Measurements from ENCODE around the gene FARP1. TPM values are rescaled to one million over a fixed set of nuclear protein-coding genes. Genes with fewer than 3 reads are reported as not detected.

FARP1 gene
- total RNA-seq, 1 experiment from 2014 or later = 10.0 TPM

DNA sequence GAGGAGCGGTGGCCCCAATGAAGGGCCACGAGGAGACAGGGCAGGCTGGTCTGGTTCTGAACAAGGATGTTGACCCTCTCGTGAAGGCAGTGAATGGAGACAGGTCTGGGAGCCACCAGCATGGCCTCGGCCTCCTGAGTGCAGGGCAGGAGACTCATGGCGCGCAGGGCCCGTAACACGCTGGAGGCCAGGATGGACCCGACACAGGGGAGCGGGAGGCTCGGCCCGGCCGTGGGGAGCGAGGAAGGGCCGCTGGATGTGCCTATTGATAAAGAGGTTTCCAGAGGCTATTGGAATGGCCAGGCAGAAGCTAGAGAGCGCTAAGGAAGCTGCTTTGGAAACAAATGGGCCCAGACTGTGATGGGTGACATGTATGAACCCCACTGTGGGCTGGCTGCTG lies 301.5 kb downstream of the FARP1 start:
- no peak for DNase-seq (ENCODE audit: low read depth)

DNA sequence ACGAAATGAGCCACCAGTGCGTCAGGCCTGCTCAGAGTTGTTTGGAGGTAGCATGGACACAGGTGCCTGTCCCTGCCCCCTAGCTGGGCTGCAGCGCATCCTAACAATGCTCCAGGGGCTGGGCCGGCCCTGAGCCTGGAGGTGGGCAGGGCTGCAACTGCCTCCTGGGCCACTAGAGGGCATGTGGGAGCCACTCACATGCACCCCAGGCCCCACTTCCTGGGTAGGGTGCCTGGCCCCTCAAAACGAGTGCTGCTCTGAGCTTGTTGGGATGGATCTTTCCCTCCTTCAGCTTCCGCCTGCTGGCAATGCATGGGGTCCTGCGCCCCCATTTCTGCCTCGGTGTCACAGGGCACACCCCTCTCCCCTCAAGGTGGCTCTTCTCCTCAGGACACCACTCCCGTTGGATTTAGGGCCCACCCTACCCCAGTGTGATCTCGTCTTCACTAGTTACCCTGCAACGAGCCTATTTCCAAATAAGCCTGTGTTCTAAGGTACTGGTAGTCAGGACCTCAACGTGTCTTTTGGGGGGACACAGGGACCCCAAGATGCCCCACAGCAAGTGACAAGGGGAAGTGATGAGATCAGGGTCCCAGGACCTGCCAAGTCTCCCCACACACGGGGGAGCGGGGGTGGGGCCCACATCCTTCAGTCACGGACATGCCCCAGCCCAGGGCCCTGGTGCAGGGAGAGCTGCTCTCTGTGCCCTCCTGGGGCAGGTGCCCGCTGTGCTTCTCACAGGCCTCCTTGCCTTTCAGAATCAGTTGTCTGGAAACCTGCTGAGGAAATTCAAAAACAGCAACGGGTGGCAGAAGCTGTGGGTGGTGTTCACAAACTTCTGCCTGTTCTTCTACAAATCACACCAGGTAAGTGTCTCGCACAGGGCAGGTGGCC lies 302.7 kb downstream of the FARP1 start:
- DNase-seq (ENCODE audit: low read depth) = peak; percentile 40

DNA sequence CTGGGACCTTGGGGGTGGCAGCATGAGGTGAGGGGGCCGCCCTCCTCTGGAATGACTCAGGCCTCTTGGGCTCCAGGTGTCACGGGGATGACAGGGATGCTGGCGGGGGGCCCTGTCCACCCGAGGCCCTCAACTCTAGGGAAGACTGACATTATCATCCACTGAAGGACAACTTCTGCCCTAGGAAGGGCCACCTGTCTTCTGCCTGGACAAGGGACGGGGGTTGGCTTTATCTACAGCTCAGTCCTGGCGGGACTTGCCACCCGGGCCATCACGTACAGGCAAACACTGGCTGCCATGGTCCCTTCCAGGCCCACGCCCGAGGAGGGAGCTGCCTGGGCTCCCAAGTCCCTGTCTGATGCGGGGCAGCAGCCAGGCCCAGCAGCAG lies 303.3 kb downstream of the FARP1 start:
- DNase-seq (ENCODE audit: low read depth) = no peak

DNA sequence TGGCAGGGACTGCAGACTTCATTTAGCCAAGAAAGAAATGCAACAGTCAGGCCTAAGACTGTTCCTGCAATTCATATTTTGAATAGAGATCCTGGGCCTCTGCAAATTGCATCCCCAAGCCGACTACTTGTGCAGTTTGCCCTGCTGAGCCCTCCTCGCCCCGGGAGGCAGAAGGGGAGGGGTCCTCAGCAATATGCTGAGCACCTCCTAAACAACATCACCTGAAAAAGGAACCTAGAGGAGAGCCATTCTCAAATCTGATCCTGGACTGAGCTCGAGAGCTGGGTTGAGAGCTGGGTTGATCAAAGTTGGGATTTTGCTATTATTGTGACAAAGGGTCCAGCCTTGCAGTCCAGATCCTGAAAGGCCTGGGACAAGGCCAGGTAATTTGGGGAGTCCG lies 304.2 kb downstream of the FARP1 start:
- no peak for DNase-seq (ENCODE audit: low read depth)

DNA sequence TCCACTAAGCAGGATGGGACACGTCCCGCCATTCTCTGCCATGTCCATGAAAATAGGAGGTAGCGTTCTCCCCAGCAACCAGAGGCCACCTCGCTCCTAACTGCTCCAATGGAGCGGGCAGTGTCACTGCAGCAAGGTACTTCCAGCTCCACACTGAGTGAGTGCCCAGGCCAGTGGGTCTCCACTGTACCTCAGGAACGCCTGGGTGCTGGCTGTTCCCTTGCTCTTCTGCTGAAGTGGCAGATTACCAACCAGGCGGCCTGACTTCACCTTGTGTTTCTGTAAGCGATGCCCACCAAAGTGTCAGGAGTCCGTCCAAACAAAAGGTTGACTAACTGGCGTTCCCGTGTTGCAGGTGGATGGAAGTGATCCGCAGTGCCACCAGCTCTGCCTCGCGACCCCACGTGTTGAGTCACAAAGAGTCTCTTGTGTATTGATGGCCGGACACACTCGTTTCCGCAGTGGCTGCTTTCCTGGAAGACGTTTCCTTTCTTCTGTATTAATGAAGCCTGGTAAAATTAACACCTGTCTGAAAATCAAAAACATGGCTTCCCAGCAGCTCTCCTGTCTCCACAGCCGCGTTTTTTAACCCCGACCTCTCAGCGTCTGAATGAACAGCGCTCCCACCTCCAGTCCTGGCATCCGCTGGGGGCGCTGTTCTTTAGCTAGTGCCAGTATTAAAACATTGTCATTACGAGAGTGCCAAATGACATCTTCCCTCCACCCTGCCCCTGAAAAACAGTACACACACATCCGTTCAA lies 305.2 kb downstream of the FARP1 start:
- DNase-seq (ENCODE audit: low read depth) = peak; percentile 25

DNA sequence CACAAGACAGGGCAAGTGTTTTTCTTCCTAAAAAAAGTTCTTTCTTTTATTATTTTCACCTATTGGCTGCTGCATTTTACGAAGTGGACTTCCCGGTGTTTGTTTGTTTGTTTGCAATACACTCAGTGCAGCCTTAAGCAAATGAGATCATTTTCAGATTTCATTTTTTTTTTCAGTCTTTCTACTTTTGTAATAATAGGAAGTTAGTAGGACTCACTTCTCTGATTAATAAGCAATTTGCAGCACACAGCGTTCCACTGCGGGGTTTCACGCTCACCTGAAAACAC lies 305.7 kb downstream of the FARP1 start:
- DNase-seq (ENCODE audit: low read depth) = no peak

DNA sequence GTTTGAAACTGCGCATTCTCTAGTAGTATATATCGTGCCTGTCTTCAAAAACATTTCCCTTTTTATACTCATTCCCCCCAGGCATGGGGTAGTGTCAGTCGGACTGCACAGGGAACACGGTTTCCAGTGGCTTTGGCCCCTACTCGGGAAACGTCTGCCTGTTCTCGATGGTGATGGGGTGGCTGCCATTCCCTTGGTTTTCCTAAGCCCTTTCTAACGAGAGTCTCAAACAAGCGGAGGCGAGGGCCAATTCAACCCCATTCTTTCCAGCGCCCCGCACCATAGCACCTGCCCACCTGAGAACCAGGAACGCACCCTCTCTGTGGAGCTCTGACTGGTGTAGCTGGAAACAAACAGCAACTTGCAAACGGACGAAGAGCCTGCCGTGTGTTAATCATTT lies 306.4 kb downstream of the FARP1 start:
- DNase-seq (ENCODE audit: low read depth) = no peak

DNA sequence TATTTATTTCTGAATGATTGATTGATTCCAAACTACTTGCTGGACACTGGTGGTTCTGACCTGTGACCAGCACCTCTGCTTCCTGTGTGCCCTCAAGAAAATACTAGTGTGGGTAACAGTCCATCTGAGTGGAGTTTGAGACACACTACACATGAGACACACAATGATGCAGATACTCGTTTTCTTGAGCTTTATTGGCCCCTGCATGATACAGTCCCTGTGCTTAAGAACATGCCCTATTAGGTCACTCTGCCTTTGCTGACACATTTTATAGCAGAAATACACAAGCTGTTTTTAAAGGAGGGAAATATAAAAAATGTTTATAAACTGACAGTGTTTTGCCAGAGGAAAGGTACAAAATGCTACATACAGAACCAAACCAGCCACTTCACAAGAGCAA lies 307.1 kb downstream of the FARP1 start:
- DNase-seq (ENCODE audit: low read depth) = no peak

DNA sequence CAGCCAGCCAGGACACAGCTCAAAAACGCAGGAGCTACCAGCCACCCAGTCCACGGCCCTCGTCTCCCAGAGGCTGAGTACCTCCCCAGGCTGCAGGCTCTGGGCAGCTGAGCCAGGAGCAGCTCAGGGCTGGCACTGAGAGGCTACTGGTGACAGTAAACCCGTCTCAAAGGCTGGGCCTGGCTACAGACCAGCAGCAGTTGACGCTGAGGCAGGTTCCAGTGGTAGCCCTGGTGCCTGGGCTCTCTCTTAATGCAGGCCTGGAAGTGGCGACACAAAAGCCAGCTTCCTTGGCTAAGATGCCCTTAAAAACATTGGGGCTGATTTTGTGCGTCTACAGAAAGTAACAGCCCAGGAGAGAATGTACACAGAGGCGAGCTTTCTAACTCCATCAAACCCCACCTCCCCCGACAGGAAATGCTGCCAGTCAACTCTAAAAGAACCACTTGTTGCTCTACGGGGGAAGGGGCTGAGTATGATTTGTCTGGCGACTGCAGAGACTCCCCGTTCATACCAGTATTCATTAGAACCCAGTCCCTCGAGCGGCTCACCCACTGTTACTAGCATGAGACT lies 307.7 kb downstream of the FARP1 start:
- DNase-seq (ENCODE audit: low read depth) = no peak

DNA sequence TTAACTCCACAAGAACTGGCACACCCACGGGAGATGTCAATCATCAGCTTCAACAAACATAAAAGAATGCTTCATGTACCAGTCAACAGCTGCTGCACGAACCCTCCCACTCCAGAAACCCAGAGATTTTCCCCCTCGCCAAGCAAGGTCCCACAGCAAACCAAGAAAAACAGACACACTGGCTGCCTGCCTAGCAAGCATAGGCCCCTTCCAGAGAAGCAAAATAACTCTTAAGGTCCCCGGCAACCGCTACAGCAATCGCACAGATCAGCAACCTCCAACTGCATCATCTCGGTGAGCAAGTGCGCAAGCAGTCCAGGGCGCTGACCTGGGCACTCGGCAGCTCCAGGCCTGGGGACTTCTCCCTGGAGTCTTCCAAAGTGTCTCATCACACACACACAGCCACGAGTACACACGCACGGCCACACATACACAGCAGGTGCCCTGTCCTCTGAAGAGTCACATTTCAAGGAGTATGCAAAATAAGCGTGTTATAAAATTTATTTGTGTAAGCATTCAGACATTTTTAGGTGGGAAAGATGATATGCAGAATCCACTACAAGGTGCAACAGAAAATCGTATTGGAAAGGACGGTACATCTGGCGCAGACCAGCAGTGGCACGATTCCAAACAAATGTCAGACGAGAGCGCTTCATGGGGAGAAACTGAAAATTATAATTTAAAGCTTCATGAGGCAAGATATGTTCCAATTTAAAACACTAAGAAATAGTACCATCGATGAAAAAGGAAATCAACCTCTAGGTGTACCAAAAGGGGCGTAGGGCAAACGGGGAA lies 309.0 kb downstream of the FARP1 start:
- no peak for DNase-seq (ENCODE audit: low read depth)

DNA sequence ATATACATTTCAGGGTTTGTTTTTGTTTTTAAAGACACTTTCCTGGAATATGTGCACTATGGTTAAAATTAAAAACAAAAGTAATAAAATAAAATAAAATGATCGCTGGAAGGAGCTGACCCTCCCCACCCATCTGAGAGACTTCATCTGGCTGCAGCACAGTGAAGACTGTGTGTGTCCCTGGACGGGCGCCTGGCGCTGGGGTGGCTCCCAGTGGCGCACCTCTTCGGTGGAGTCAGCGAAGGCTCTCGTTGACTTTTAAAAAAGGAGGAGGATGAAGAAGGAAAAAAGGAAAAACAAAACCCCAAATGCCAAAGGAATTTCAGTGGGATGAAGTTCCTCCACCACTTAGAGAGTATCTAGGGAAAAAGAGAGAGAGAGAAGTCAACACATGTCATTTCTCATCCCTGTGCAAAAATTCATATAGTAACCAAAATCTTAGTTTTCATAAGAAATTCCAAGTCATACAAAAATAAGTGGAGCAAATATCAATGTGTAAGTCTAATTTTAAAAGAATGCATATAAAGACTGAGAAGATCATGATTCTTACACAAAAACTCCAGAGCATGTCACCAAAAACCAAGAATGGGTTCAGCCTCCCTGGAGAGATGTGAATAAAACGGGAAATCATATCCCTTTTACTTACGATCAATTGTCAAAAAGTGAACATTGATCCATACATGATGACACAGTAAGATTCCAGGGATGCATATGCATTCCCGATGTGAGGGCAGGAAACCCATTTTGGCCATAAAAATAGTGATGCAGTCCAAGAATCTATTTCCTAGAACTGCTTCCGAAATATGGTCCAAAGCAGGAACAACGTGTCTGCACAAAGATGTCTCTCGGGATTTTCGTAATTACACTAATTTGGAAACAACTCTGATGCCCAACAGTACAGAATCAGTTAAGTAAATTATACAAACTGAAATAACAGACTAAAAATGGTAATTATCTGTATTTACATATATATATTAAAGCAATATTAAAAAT lies 310.3 kb downstream of the FARP1 start:
- no peak for DNase-seq (ENCODE audit: low read depth)

DNA sequence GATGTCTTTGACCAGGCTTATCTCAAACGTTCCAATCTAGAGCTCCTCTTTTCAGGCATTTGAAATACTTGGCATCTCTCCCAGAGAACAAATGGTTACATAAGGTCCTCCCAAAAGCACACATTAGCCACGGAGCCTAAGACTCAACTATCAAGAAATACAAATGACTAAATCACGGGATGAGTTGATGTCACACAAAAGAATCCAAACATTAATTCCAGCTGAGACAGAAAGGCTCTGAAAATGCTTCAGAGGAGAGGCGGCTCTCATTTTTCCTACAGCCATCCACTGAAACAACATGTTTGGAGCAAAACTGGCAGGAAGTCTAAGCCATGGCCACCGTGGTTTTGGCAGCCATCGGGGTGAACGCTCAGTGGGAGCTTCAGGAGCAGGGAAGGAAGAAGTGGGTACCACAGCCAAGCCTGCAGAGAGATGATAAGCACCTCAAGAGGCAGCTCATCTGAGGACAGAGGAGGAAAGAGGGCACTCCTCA lies 311.5 kb downstream of the FARP1 start:
- peak; percentile 86 for DNase-seq (ENCODE audit: low read depth)

DNA sequence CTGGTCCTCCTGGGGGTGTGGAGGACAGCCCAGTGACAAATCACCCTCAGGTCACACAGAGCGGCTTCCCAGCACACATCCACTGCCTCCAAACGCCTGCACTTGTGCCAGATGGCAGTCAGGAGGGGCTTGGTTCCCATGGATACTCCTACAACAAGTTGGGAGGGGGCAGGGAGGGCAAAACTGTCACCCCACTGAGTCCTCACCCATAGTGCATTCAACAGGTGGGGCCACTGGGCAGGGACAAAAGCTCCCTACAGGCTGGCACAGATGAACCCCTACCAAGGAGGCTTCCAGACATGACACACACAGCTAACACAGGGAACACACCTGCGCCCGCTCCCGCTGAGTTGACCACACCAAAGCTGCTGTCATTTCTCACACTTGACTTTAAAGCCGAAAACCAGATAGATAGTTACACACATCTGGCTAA lies 313.5 kb downstream of the FARP1 start:
- DNase-seq (ENCODE audit: low read depth) = no peak

DNA sequence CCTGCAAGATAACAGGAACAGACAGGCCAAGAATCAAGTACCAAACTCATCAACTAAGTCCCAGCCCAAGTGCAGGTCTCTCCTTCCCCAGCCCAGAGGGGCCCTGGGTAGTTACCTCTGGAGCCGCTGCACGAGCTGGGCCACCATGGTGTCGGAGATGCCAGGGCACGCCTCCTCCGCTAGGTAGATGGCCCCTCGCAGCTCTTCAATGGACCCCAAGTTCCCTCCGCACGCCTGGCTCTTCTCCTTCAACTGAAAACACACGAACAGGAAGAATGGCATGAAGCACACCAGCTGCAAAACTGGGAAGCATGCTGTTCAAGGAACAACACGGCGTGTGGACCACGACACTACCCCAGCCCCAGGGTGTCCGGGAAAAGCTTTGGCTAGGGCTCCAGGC lies 314.2 kb downstream of the FARP1 start:
- DNase-seq (ENCODE audit: low read depth) = no peak

DNA sequence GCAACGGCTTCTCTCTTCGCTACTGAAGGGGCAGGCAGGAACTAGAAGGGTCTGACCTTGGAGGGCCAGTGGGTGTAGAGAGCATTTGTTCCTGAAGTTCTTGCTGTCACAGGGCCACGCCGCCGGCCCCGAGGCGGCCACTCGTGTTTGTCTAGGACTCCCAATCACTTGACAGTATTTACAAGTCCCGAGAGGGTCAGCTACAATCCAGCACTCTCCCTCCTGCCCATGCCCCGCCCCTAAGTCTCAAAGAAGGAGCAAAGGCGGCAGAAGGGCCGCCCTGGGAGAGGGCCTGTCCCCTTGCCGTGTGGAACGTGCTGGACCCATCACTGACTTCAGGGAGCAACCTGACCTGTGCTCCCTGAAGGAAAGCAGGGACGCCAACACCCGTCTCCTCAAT lies 315.5 kb downstream of the FARP1 start:
- no peak for DNase-seq (ENCODE audit: low read depth)

DNA sequence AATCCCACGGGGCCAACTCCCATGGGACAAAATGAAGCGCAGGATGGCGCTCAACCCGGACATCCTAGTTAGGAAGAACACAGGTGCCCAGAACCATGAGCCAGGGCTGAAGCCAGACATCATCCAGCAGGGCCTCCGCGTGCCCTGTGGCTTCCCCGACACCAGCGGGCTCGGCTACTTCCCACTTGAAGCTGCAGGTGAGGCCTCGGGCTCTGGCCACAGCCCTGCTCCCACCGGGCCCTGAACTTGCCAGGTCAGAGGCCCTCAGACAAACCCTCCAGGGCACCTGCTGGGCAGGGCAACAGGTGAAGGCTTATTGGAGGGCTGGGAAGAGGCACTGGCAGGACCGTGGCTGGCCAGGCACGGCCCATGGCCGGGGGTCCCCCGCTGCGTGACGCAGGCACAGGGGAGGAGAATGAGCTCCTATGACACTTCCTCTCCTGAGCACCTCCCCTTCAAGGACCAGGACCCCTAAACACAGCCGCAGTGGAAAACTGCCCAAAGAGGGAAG lies 316.3 kb downstream of the FARP1 start:
- DNase-seq (ENCODE audit: low read depth) = no peak

DNA sequence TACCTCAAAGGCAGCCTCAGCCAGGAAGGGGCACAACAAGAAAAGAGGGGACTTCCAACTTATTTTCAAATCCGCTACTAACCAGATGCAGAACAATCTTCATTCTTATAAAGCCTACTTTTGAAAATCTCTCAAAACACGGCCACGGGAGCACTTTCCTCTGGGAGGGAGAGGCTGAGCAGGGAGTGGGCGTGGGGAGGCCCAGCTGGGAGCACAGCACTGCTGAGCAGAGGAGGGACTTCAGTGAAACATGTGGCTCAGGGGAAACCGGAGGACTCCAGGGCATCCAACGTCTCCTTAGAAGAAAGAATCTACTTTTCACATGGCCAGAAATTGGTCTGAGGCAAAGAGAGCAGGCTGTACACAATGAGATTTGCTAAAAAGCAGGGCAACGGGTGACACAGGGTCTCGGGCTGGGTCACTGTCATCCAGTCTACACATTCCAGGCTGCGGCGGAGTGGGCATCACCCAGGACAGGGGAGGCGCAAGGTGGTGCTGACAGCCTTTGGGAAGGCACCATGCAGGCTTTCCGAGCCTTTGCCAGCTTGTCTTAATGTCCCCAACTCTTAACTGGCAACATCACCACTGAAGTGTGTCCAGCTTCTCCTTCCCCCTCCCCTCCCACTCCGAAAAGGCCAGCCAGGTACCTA lies 317.0 kb downstream of the FARP1 start:
- DNase-seq (ENCODE audit: low read depth) = no peak

DNA sequence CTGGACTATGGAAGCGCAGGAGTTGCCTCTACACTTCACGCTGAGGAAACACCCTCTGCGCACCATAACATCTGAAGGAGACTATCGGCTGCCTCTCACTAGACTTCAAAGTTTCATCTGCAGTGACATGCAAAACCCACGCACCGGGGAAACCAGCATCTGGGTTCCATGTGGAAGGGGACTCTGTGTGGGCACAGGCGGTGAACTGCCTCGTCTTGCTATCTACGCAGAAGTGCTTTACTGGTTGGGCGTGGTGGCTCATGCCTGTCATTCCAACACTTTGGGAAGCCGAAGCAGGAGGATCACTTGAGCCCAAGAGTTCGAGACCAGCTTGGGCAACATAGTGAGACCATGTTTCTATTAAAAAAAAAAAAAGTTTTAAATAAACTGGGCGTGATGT lies 317.6 kb downstream of the FARP1 start:
- DNase-seq (ENCODE audit: low read depth) = no peak

DNA sequence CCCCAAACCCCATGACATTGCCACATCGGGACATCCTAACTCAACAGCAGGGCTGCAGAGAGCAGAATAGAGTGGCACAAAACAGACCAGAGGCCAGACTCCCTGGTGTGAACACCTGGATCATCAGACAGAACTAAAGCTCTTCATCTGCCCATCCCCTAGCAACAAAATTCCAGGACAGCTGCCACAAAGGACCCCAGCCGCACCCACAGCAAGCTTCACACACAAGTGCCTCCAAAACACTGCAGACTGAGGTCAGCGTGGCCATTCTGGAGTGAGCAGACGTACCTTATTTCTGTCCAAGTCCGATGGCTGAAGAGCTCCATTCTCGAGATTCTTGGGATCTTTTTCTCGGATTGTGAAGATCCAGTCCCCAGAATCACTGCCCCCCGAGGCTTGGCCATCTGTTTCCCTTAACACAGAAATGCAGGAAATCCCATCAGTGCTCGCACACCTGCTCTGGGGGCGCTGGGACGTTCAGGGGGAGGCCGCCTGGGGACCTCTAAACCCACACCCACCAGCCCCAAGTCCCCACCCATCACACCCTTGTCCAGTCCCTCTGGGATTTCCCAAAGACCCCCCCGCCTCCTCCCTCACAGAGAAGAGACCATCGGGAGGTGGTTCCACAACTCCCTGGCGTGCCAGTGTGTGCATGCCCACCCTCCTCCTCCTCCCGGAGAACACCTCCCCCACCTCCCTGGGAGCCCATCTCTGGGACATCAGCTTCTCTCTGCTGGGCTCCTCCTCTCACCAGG lies 318.8 kb downstream of the FARP1 start:
- DNase-seq (ENCODE audit: low read depth) = no peak

Data from RPMI7951 (cell line).